ENCODE data around the gene CREB3L2. TPM values are rescaled to one million over a fixed set of nuclear protein-coding genes. Genes with fewer than 3 reads are reported as not detected.
A peak's percentile ranks its signal among the peaks of the same experiment; 100 is the strongest.
"Not testable (repeated sequence)": the region's sequence is repeated elsewhere in the genome, so short reads cannot be mapped to it uniquely, and the experiment has no call there.

CREB3L2 gene
- total and polyA plus RNA-seq, 5 donors, result 10.7 to 75.1 (median 37.8) TPM

DNA sequence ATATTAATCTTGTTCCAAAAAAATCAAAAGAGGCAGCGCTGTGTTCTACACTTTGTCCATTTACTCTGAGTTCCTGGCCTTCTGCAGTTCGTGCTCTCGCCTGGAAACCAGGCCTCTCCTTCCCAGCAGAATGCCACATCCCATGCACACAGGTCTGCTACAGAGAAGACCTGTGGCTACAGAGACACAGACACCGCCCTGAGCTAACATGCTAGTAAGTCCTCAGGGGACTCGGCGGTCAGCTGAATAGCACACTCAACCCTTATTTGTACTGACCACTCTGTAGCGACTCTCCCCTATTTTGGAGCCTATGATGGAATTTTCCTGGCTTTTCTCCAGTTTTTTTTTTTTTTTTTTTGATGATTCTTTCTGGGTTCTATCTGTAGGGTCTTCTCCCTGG is 12.8 kb downstream of the CREB3L2 start:
- intact Hi-C loops (cut with DNase I), result loop anchor here in 1 of 4 donors (5.0 kb wide), 1 partner anchor 52 kb away; no protein-coding TSS in a partner anchor
- Histone ChIP-seq H3K9me3 (ENCODE audit: control insufficient read depth, low read length) (no peaks in the 10 kb centered on the region), H3K4me3 (ENCODE audit: low read length) (no peak overlapping the region), H3K27ac (ENCODE audit: low read length) (peak overlapping the region; percentile 38), H3K27me3 (ENCODE audit: control insufficient read depth, insufficient read depth) (no peaks in the 10 kb centered on the region), H3K4me1 (ENCODE audit: control insufficient read depth, insufficient read depth, low read length) (peaks cover 44% of the 10 kb centered on the region)
- DNase-seq (peak in 1 of 3 donors; percentile 70), ATAC-seq (peak in 1 of 2 donors; percentile 23)
- WGBS, result 48% methylated on average over 7 of the region's 7 CpGs

GRCh38 chr7:137987968-137988367 is 13.9 kb downstream of the CREB3L2 start:
- 72% methylated on average over 4 of the region's 4 CpGs for WGBS
- intact Hi-C loops (cut with DNase I), result loop anchor here in 1 of 4 donors (5.0 kb wide), 1 partner anchor 51 kb away; no protein-coding TSS in a partner anchor
- Histone ChIP-seq H3K4me1 (ENCODE audit: control insufficient read depth, insufficient read depth, low read length) (peaks cover 45% of the 10 kb centered on the region), H3K27ac (ENCODE audit: low read length) (no peak overlapping the region), H3K4me3 (ENCODE audit: low read length) (no peak overlapping the region), H3K9me3 (ENCODE audit: control insufficient read depth, low read length) (no peaks in the 10 kb centered on the region), H3K27me3 (ENCODE audit: control insufficient read depth, insufficient read depth) (no peaks in the 10 kb centered on the region)
- ATAC-seq (no peak), DNase-seq (no peak)

GRCh38 chr7:137987563-137987962 is 14.3 kb downstream of the CREB3L2 start:
- no peaks in the 10 kb centered on the region for H3K27me3 ChIP-seq (ENCODE audit: control insufficient read depth, insufficient read depth)
- H3K27ac ChIP-seq (ENCODE audit: low read length), result no peak overlapping the region
- H3K4me1 ChIP-seq (ENCODE audit: control insufficient read depth, insufficient read depth, low read length), result peaks cover 42% of the 10 kb centered on the region
- H3K4me3 ChIP-seq (ENCODE audit: low read length), result no peak overlapping the region
- intact Hi-C loops (cut with DNase I), result loop anchor here in 1 of 4 donors (5.0 kb wide), 1 partner anchor 50 kb away; no protein-coding TSS in a partner anchor
- 83% methylated on average over 5 of the region's 5 CpGs for WGBS
- H3K9me3 ChIP-seq (ENCODE audit: control insufficient read depth, low read length), result no peaks in the 10 kb centered on the region
- ATAC-seq (no peak), DNase-seq (peak in 1 of 3 donors; percentile 50)

- peaks cover 36% of the 10 kb centered on the region for H3K4me1 ChIP-seq (ENCODE audit: control insufficient read depth, insufficient read depth, low read length)
- peak overlapping the region; percentile 47 for H3K27ac ChIP-seq (ENCODE audit: low read length)
- H3K9me3 ChIP-seq (ENCODE audit: control insufficient read depth, low read length), result no peaks in the 10 kb centered on the region
- 72% methylated on average over 3 of the region's 3 CpGs for WGBS
- H3K27me3 ChIP-seq (ENCODE audit: control insufficient read depth, insufficient read depth), result no peaks in the 10 kb centered on the region
- ATAC-seq (no peak), DNase-seq (no peak)
- no peak overlapping the region for H3K4me3 ChIP-seq (ENCODE audit: low read length)
- intact Hi-C loops (cut with DNase I), result loop anchor here in 1 of 4 donors (5.0 kb wide), 1 partner anchor 50 kb away; no protein-coding TSS in a partner anchor
Measured at GRCh38 chr7:137987018-137987349, 14.9 kb downstream of the CREB3L2 start.

- intact Hi-C loops (cut with DNase I), result loop anchor here in 1 of 4 donors (5.0 kb wide), 1 partner anchor 49 kb away; no protein-coding TSS in a partner anchor
- Histone ChIP-seq H3K27me3 (ENCODE audit: control insufficient read depth, insufficient read depth) (no peaks in the 10 kb centered on the region), H3K4me1 (ENCODE audit: control insufficient read depth, insufficient read depth, low read length) (peaks cover 35% of the 10 kb centered on the region), H3K27ac (ENCODE audit: low read length) (peak overlapping the region; percentile 47), H3K4me3 (ENCODE audit: low read length) (no peak overlapping the region), H3K9me3 (ENCODE audit: control insufficient read depth, low read length) (no peaks in the 10 kb centered on the region)
- ATAC-seq (peak; percentile 68 to 78), DNase-seq (peak in 1 of 3 donors; percentile 45)
- 48% methylated on average over 14 of the region's 14 CpGs for WGBS
Measured at GRCh38 chr7:137986252-137987017, 15.5 kb downstream of the CREB3L2 start.

DNA sequence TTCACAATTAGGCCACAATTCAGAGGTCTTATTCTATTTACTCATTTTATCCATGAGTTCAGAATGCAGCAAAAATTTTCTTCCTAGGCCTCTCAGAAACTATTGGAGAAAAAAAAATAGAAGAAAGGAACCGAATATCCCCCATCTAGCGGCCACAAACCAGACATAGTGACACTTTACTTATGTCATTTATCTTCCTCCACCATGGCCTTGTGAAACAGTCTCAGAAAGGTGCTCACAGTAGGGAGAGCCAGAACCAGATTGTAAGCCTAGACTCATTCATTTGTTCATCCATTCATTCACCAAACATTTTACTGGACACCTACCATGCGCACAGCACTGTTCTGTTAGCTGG is 16.0 kb downstream of the CREB3L2 start:
- Histone ChIP-seq H3K27ac (ENCODE audit: low read length) (no peak overlapping the region), H3K9me3 (ENCODE audit: control insufficient read depth, low read length) (no peaks in the 10 kb centered on the region), H3K27me3 (ENCODE audit: control insufficient read depth, insufficient read depth) (no peaks in the 10 kb centered on the region), H3K4me3 (ENCODE audit: low read length) (no peak overlapping the region), H3K4me1 (ENCODE audit: control insufficient read depth, insufficient read depth, low read length) (peaks cover 35% of the 10 kb centered on the region)
- intact Hi-C loops (cut with DNase I), result loop anchor here in 1 of 4 donors (5.0 kb wide), 1 partner anchor 49 kb away; no protein-coding TSS in a partner anchor
- ATAC-seq (no peak), DNase-seq (no peak)
- 92% methylated on average over 3 of the region's 3 CpGs for WGBS

GRCh38 chr7:137985253-137985896 is 16.5 kb downstream of the CREB3L2 start:
- DNase-seq, result no peak
- intact Hi-C loops (cut with DNase I), result loop anchor here in 1 of 4 donors (5.0 kb wide), 1 partner anchor 48 kb away; no protein-coding TSS in a partner anchor
- ATAC-seq, result no peak
- Histone ChIP-seq H3K4me3 (ENCODE audit: low read length) (no peak overlapping the region), H3K9me3 (ENCODE audit: control insufficient read depth, low read length) (no peaks in the 10 kb centered on the region), H3K27me3 (ENCODE audit: control insufficient read depth, insufficient read depth) (no peaks in the 10 kb centered on the region), H3K27ac (ENCODE audit: low read length) (no peak overlapping the region), H3K4me1 (ENCODE audit: control insufficient read depth, insufficient read depth, low read length) (peaks cover 35% of the 10 kb centered on the region)
- 57% methylated on average over 8 of the region's 8 CpGs for WGBS

DNA sequence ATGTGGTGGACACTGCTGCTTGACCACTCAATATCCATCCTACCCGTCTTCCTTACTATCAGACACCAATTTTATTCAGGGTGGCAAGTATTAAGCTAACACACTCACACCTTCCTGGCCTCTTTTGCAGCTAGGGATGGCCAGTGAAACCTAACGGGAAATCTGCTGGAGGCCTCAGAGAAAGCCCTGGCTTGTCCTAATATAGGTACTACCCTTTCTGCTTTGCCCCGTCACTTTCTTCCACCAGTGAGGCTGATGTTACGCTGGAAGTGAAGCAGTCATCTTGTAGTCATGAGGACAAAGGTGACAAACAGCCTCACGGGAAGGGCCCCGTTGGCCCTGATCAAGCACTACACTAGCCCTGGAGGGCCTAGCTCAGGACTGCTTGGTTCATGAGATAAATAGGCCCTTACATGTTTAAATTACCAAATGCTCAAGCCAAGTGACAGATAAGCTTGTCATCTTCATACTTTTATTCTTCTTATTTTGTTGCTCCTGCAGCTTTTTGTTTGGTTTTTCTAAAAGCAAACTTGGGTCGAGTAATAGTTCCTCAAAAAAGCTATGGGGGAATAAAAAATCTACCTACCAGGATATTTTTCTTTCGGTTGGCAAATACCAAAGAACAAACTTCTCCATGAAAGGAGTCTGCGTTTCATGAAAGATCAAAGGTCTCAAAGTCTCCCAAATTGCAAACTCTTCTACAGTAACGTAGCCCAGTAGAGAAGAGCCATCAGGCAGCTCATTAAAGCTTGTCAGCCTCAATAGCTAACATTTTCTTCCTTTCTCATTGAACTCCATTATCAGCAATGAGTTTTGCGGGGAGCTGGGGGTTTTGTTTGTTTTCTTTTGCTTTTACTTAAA is 17.5 kb downstream of the CREB3L2 start:
- H3K27ac ChIP-seq (ENCODE audit: low read length), result no peak overlapping the region
- no peak for ATAC-seq
- no peak for DNase-seq
- intact Hi-C loops (cut with DNase I), result loop anchor here in 1 of 4 donors (5.0 kb wide), 1 partner anchor 47 kb away; no protein-coding TSS in a partner anchor
- WGBS, result 79% methylated on average over 11 of the region's 11 CpGs
- no peaks in the 10 kb centered on the region for H3K9me3 ChIP-seq (ENCODE audit: control insufficient read depth, low read length)
- H3K4me3 ChIP-seq (ENCODE audit: low read length), result no peak overlapping the region
- H3K27me3 ChIP-seq (ENCODE audit: control insufficient read depth, insufficient read depth), result no peaks in the 10 kb centered on the region
- H3K4me1 ChIP-seq (ENCODE audit: control insufficient read depth, insufficient read depth, low read length), result peaks cover 28% of the 10 kb centered on the region

DNA sequence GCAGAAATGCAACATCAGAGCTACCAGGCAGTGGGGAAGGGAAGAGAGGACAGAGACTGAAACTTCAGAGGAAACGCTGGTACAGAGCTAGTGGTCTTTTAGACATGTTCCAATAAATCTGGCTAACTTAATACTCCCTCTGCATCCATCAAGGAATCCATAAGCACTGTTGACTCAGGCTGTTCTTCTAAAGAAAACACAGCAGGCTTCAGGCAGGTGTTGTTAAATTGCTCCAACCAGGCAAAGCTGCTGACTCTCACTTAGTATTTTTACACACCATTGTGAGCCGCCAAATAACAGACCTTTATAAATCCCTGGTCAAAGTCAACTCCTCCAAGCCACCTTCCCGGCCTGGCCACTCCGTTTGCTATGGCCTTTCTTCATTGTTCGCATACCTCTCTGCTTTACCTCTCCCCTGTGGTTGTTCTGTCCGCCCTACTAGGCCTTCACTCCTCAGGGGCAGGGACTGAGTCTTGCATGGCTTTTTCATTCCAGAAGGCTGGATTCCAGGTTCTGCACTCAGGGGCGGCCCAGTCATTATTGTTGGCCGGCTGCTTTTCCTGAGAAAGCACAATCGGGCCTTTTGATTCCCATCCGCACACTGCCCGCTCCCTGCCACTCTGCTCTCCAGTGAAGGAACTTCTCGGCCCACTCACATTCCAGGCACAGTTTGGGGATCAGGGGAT is 18.4 kb downstream of the CREB3L2 start:
- DNase-seq (peak; percentile 69 to 85 (median 81)), ATAC-seq (peak; percentile 75 to 82)
- H3K9me3 ChIP-seq (ENCODE audit: control insufficient read depth, low read length), result no peaks in the 10 kb centered on the region
- peak overlapping the region; percentile 31 for H3K27ac ChIP-seq (ENCODE audit: low read length)
- intact Hi-C loops (cut with DNase I), result no loop called here
- no peaks in the 10 kb centered on the region for H3K27me3 ChIP-seq (ENCODE audit: control insufficient read depth, insufficient read depth)
- H3K4me1 ChIP-seq (ENCODE audit: control insufficient read depth, insufficient read depth, low read length), result peaks cover 26% of the 10 kb centered on the region
- 55% methylated on average over 12 of the region's 12 CpGs for WGBS
- no peak overlapping the region for H3K4me3 ChIP-seq (ENCODE audit: low read length)

DNA sequence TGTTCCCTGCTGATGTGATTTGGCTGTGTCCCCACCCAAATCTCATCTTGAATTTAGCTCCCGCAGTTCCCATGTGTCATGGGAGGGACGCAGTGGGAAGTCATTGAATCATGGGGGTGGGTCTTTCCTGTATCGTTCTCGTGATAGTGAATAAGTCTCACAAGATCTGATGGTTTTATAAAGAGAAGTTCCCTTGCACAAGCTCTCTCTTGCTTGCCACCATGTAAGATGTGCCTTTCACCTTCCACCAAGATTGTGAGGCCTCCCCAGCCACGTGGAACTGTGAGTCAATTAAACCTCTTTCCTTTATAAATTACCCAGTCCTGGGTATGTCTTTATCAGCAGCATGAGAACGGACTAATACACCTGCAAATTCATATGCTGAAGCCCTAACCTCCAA is 19.5 kb downstream of the CREB3L2 start:
- peaks cover 26% of the 10 kb centered on the region for H3K4me1 ChIP-seq (ENCODE audit: control insufficient read depth, insufficient read depth, low read length)
- ATAC-seq; H3K9me3 ChIP-seq (ENCODE audit: control insufficient read depth, low read length); H3K27ac ChIP-seq (ENCODE audit: low read length); DNase-seq; H3K4me3 ChIP-seq (ENCODE audit: low read length); H3K27me3 ChIP-seq (ENCODE audit: control insufficient read depth, insufficient read depth); intact Hi-C loops (cut with DNase I): not testable (repeated sequence)
- WGBS, result 88% methylated on average over 6 of the region's 6 CpGs
